AG09309 (cell line): Measurements from ENCODE around the gene MAP4K5.

Experiments used
- DNase-seq: peaks from one replicate; pipeline ENCODE4 v3.0.0-alpha.2; 2010; ENCODE audit warnings: low read depth
- H3K4me3 ChIP-seq: 2 replicates; pipeline ENCODE4 v1.5.1; 2011; ENCODE audit warnings: mild to moderate bottlenecking, low read depth, low read length, moderate library complexity; ENCODE audit not compliant: control insufficient read depth
- CTCF ChIP-seq: IDR thresholded peaks from 2 replicates; pipeline ENCODE4 v1.5.1; 2011; ENCODE audit warnings: mild to moderate bottlenecking, low read depth, low read length, inconsistent platforms; ENCODE audit not compliant: insufficient read depth, control insufficient read depth; ENCODE audit errors: missing control alignments

MAP4K5 gene

GRCh38 chr14:50532502-50533240 lies at the start of gene MAP4K5:
Gene MAP4K5 (minus strand): TSS chr14:50532569. CDS start chr14:50532049, 520 bp downstream.
- H3K4me3 ChIP-seq, result peak within 1 kb of the TSS; percentile 62
- TF ChIP-seq CTCF, result peak; percentile 82
- peak; percentile 49 for DNase-seq

GRCh38 chr14:50578433-50578832 lies 46.1 kb upstream of the MAP4K5 start:
- no peak for DNase-seq
- no peak for TF ChIP-seq CTCF

GRCh38 chr14:50577982-50578381 lies 45.6 kb upstream of the MAP4K5 start:
- TF ChIP-seq CTCF, result no peak
- no peak for DNase-seq
- H3K4me3 ChIP-seq, result no peak overlapping the region

More at GRCh38 chr14:50578433-50578832, 46.1 kb upstream of the MAP4K5 start:
- no peak overlapping the region for H3K4me3 ChIP-seq

- TF ChIP-seq CTCF, result no peak
- H3K4me3 ChIP-seq, result no peak overlapping the region
- DNase-seq, result no peak
These were observed 43.4 kb upstream of the MAP4K5 start for GRCh38 chr14:50575769-50576168.

- H3K4me3 ChIP-seq, result no peak overlapping the region
- no peak for DNase-seq
- TF ChIP-seq CTCF, result no peak
These were observed 41.5 kb upstream of the MAP4K5 start for GRCh38 chr14:50573862-50574261.

GRCh38 chr14:50569714-50570274 lies 37.4 kb upstream of the MAP4K5 start:
- TF ChIP-seq CTCF, result no peak
- DNase-seq, result no peak
- H3K4me3 ChIP-seq, result no peak overlapping the region
